Mononuclear cell (primary cell): ENCODE measurements around the gene FRMD4A. TPM values are rescaled to one million over a fixed set of nuclear protein-coding genes. Genes with fewer than 3 reads are reported as not detected.

Source experiments
- H3K27me3 ChIP-seq: 2 replicates; pipeline ENCODE4 v1.6.0; 2011; ENCODE audit warnings: low read length, control low read depth; ENCODE audit not compliant: insufficient read depth
- H3K4me1 ChIP-seq: 2 replicates; pipeline ENCODE4 v1.5.1; 2011; ENCODE audit warnings: mild to moderate bottlenecking, low read length, control low read depth; ENCODE audit not compliant: insufficient read depth
- H3K4me3 ChIP-seq: 2 replicates; pipeline ENCODE4 v1.5.1; 2011; ENCODE audit warnings: mild to moderate bottlenecking, low read length, moderate library complexity
- H3K9me3 ChIP-seq: 2 replicates; pipeline ENCODE4 v1.5.1; 2011; ENCODE audit warnings: low read depth, mild to moderate bottlenecking, control low read depth, low read length
- total RNA-seq: library from RNA; depleted of rRNA; stranded (reverse); fragments of >200 nt; gene quantifications from one replicate; pipeline ENCODE4 v1.2.3, GENCODE V29; 2012

The FRMD4A gene
- total RNA-seq, 1 donor: 0.63 TPM

GRCh38 chr10:14285941-14286560 lies 44.7 kb downstream of the FRMD4A start:
- Histone ChIP-seq H3K9me3 (peaks cover 6% of the 10 kb centered on the region), H3K4me3 (no peak overlapping the region), H3K4me1 (no peaks in the 10 kb centered on the region), H3K27me3 (no peaks in the 10 kb centered on the region)

- H3K4me3 ChIP-seq: no peak overlapping the region
- H3K9me3 ChIP-seq: no peaks in the 10 kb centered on the region
- no peaks in the 10 kb centered on the region for H3K4me1 ChIP-seq
Measured at GRCh38 chr10:14282276-14282675, 48.4 kb downstream of the FRMD4A start.

GRCh38 chr10:14278533-14278932 lies 52.2 kb downstream of the FRMD4A start:
- Histone ChIP-seq H3K9me3 (no peaks in the 10 kb centered on the region), H3K4me1 (no peaks in the 10 kb centered on the region), H3K27me3 (no peaks in the 10 kb centered on the region), H3K4me3 (no peak overlapping the region)

More at GRCh38 chr10:14282276-14282675, 48.4 kb downstream of the FRMD4A start:
- no peaks in the 10 kb centered on the region for H3K27me3 ChIP-seq

GRCh38 chr10:14276210-14276609 lies 54.5 kb downstream of the FRMD4A start:
- no peak overlapping the region for H3K4me3 ChIP-seq
- no peaks in the 10 kb centered on the region for H3K9me3 ChIP-seq
- no peaks in the 10 kb centered on the region for H3K27me3 ChIP-seq
- H3K4me1 ChIP-seq: no peaks in the 10 kb centered on the region

- no peaks in the 10 kb centered on the region for H3K4me1 ChIP-seq
- H3K27me3 ChIP-seq: no peaks in the 10 kb centered on the region
- H3K9me3 ChIP-seq: no peaks in the 10 kb centered on the region
- H3K4me3 ChIP-seq: no peak overlapping the region
Measured at GRCh38 chr10:14271621-14272020, 59.1 kb downstream of the FRMD4A start.

GRCh38 chr10:14270370-14270769 lies 60.4 kb downstream of the FRMD4A start:
- H3K27me3 ChIP-seq: no peaks in the 10 kb centered on the region
- no peaks in the 10 kb centered on the region for H3K9me3 ChIP-seq
- H3K4me3 ChIP-seq: no peak overlapping the region
- H3K4me1 ChIP-seq: no peaks in the 10 kb centered on the region

- Histone ChIP-seq H3K4me3 (no peak overlapping the region), H3K4me1 (no peaks in the 10 kb centered on the region), H3K9me3 (no peaks in the 10 kb centered on the region), H3K27me3 (no peaks in the 10 kb centered on the region)
Measured at GRCh38 chr10:14265709-14266108, 65.0 kb downstream of the FRMD4A start.

- H3K4me3 ChIP-seq: no peak overlapping the region
- H3K9me3 ChIP-seq: no peaks in the 10 kb centered on the region
- no peaks in the 10 kb centered on the region for H3K4me1 ChIP-seq
- no peaks in the 10 kb centered on the region for H3K27me3 ChIP-seq
Measured at GRCh38 chr10:14262836-14263425, 67.8 kb downstream of the FRMD4A start.

- no peak overlapping the region for H3K4me3 ChIP-seq
- H3K27me3 ChIP-seq: peaks cover 3% of the 10 kb centered on the region
Measured at GRCh38 chr10:14261336-14261735, 69.4 kb downstream of the FRMD4A start.

GRCh38 chr10:14259696-14260566 lies 70.8 kb downstream of the FRMD4A start:
- Histone ChIP-seq H3K27me3 (peaks cover 3% of the 10 kb centered on the region), H3K4me1 (no peaks in the 10 kb centered on the region), H3K9me3 (no peaks in the 10 kb centered on the region), H3K4me3 (no peak overlapping the region)

More at GRCh38 chr10:14261336-14261735, 69.4 kb downstream of the FRMD4A start:
- no peaks in the 10 kb centered on the region for H3K9me3 ChIP-seq
- H3K4me1 ChIP-seq: no peaks in the 10 kb centered on the region

GRCh38 chr10:14254368-14254767 lies 76.4 kb downstream of the FRMD4A start:
- Histone ChIP-seq H3K9me3 (no peaks in the 10 kb centered on the region), H3K27me3 (peaks cover 7% of the 10 kb centered on the region), H3K4me3 (no peak overlapping the region), H3K4me1 (no peaks in the 10 kb centered on the region)

- no peaks in the 10 kb centered on the region for H3K9me3 ChIP-seq
Measured at GRCh38 chr10:14253711-14254110, 77.0 kb downstream of the FRMD4A start.

GRCh38 chr10:14253079-14253478 lies 77.6 kb downstream of the FRMD4A start:
- H3K4me1 ChIP-seq: no peaks in the 10 kb centered on the region
- peaks cover 7% of the 10 kb centered on the region for H3K27me3 ChIP-seq
- H3K4me3 ChIP-seq: no peak overlapping the region
- H3K9me3 ChIP-seq: no peaks in the 10 kb centered on the region

More at GRCh38 chr10:14253711-14254110, 77.0 kb downstream of the FRMD4A start:
- Histone ChIP-seq H3K4me3 (no peak overlapping the region), H3K27me3 (peaks cover 7% of the 10 kb centered on the region), H3K4me1 (no peaks in the 10 kb centered on the region)

GRCh38 chr10:14250496-14251076 lies 80.1 kb downstream of the FRMD4A start:
- no peaks in the 10 kb centered on the region for H3K9me3 ChIP-seq
- H3K4me1 ChIP-seq: no peaks in the 10 kb centered on the region
- peaks cover 4% of the 10 kb centered on the region for H3K27me3 ChIP-seq
- no peak overlapping the region for H3K4me3 ChIP-seq
